IMR-90 (cell line): ENCODE measurements around the gene ZC2HC1B. TPM values are rescaled to one million over a fixed set of nuclear protein-coding genes. Genes with fewer than 3 reads are reported as not detected.

ENCODE experiments used
- ATAC-seq: fragments of 200-7000 bp; cut with Tn5 transposase; 2 replicates; pipeline ENCODE4 v1.9.1; 2020; ENCODE audit warnings: low read depth, mild to moderate bottlenecking, moderate library complexity
- BruUV-seq: library from RNA; stranded (reverse); fragments of 400-500 nt; replicated peaks from 2 replicates; lab custom pipeline; 2021; lab: Mats Ljungman, UMichigan
- CTCF ChIA-PET: fragments of 300-600 bp; formaldehyde crosslinking; extraction: SDS; loops from one replicate; lab custom pipeline; 2021; ENCODE audit warnings: antibody characterized with exemption; lab: Yijun Ruan, JAX
- POLR2A ChIA-PET: fragments of 300-600 bp; sonication (Branson Sonifier 250); formaldehyde crosslinking; loops from one replicate; lab custom pipeline; 2022; ENCODE audit warnings: antibody characterized with exemption; ENCODE audit not compliant: unreplicated experiment; lab: Charles Lee
- DNase-seq: peaks from one replicate; pipeline ENCODE4 v3.0.0; 2013
- H2AFZ ChIP-seq: replicated peaks from 2 replicates; pipeline ENCODE3; 2013; ENCODE audit warnings: low read length, mild to moderate bottlenecking; ENCODE audit not compliant: poor library complexity
- H2AK5ac ChIP-seq: 2 replicates; pipeline ENCODE4 v1.6.1; 2013; ENCODE audit warnings: low read depth, low read length, inconsistent platforms
- H2AK9ac ChIP-seq: replicated peaks from 2 replicates; pipeline ENCODE3; 2013; ENCODE audit warnings: mild to moderate bottlenecking, low read depth, low read length, moderate library complexity; ENCODE audit not compliant: poor library complexity
- H2BK120ac ChIP-seq: 2 replicates; pipeline ENCODE4 v1.6.1; 2013; ENCODE audit warnings: low read depth, low read length, inconsistent platforms
- H2BK15ac ChIP-seq: 3 replicates; pipeline ENCODE4 v1.6.1; 2013; ENCODE audit warnings: low read depth, low read length, inconsistent platforms
- H2BK20ac ChIP-seq: 2 replicates; pipeline ENCODE4 v1.6.1; 2013; ENCODE audit warnings: low read depth, mild to moderate bottlenecking, inconsistent platforms, low read length, moderate library complexity
- H2BK5ac ChIP-seq: 2 replicates; pipeline ENCODE4 v1.6.1; 2013; ENCODE audit warnings: mild to moderate bottlenecking, low read depth, low read length, inconsistent platforms; ENCODE audit not compliant: poor library complexity, severe bottlenecking
- H3K14ac ChIP-seq: replicated peaks from 2 replicates; pipeline ENCODE4 v1.6.1; 2013; ENCODE audit warnings: low read depth, low read length, inconsistent platforms
- H3K18ac ChIP-seq: 2 replicates; pipeline ENCODE4 v1.6.1; 2013; ENCODE audit warnings: low read depth, low read length, control low read depth
- H3K23ac ChIP-seq: 2 replicates; pipeline ENCODE4 v1.6.1; 2013; ENCODE audit warnings: low read depth, low read length, inconsistent platforms
- H3K27ac ChIP-seq: 2 replicates; pipeline ENCODE4 v1.5.1; 2013; ENCODE audit warnings: mild to moderate bottlenecking, control low read depth, low read length; ENCODE audit not compliant: insufficient read depth
- H3K27me3 ChIP-seq: 2 replicates; pipeline ENCODE4 v1.6.1; 2013; ENCODE audit warnings: low read length; ENCODE audit not compliant: control insufficient read depth, insufficient read depth
- H3K36me3 ChIP-seq: 2 replicates; pipeline ENCODE4 v1.6.1; 2013; ENCODE audit warnings: low read length, mixed read lengths; ENCODE audit not compliant: control insufficient read depth, insufficient read depth
- H3K4ac ChIP-seq: 2 replicates; pipeline ENCODE4 v1.6.1; 2013; ENCODE audit warnings: low read depth, low read length, inconsistent platforms
- H3K4me1 ChIP-seq: 2 replicates; pipeline ENCODE4 v1.6.1; 2013; ENCODE audit warnings: low read length, mixed read lengths; ENCODE audit not compliant: control insufficient read depth, insufficient read depth
- H3K4me2 ChIP-seq: 2 replicates; pipeline ENCODE4 v1.6.1; 2013; ENCODE audit warnings: low read depth, mild to moderate bottlenecking, control low read depth, low read length, moderate library complexity
- H3K4me3 ChIP-seq: 2 replicates; pipeline ENCODE4 v1.5.1; 2013; ENCODE audit warnings: low read depth, mild to moderate bottlenecking, control low read depth, low read length, moderate library complexity; ENCODE audit not compliant: insufficient read depth
- H3K56ac ChIP-seq: 2 replicates; pipeline ENCODE4 v1.6.1; 2013; ENCODE audit warnings: low read length, inconsistent platforms; ENCODE audit not compliant: insufficient read depth; ENCODE audit errors: extremely low read depth
- H3K79me1 ChIP-seq, 2 experiments: 2 replicates each; pipeline ENCODE4 v1.6.1; 2013; ENCODE audit warnings: low read length in 2 of 2, inconsistent platforms in 1 of 2, low read depth in 1 of 2
- H3K9ac ChIP-seq: 2 replicates; pipeline ENCODE4 v1.6.1; 2013; ENCODE audit warnings: low read depth, low read length, control low read depth
- H3K9me1 ChIP-seq: 2 replicates; pipeline ENCODE4 v1.6.1; 2013; ENCODE audit warnings: low read length, inconsistent platforms; ENCODE audit not compliant: insufficient read depth
- H3K9me3 ChIP-seq: 2 replicates; pipeline ENCODE4 v1.6.1; 2013; ENCODE audit warnings: low read length; ENCODE audit not compliant: control insufficient read depth, insufficient read depth
- H4K20me1 ChIP-seq: 2 replicates; pipeline ENCODE4 v1.6.1; 2013; ENCODE audit warnings: low read length, inconsistent platforms; ENCODE audit not compliant: insufficient read depth
- H4K5ac ChIP-seq: 2 replicates; pipeline ENCODE4 v1.6.1; 2013; ENCODE audit warnings: mild to moderate bottlenecking, low read depth, low read length, control low read depth
- H4K8ac ChIP-seq, 2 experiments: 2 replicates each; pipeline ENCODE4 v1.6.1; 2013; ENCODE audit warnings: low read depth in 2 of 2, low read length in 2 of 2, control low read depth in 1 of 2, inconsistent platforms in 1 of 2
- H4K91ac ChIP-seq: 2 replicates; pipeline ENCODE4 v1.6.1; 2013; ENCODE audit warnings: low read depth, low read length, inconsistent platforms; ENCODE audit not compliant: insufficient read depth
- BHLHE40 ChIP-seq: fragments of 150-350 bp; IDR thresholded peaks from 2 replicates; pipeline ENCODE4 v1.6.1; 2016; ENCODE audit warnings: mild to moderate bottlenecking, low read depth, low read length
- CEBPB ChIP-seq: IDR thresholded peaks from 2 replicates; pipeline ENCODE4 v1.6.1; 2012; ENCODE audit warnings: low read depth, low read length, improper control_type of control experiment
- CHD1 ChIP-seq: IDR thresholded peaks from 2 replicates; pipeline ENCODE4 v1.6.1; 2012; ENCODE audit warnings: low read depth, low read length, improper control_type of control experiment
- CTCF ChIP-seq: conservative IDR thresholded peaks from 2 replicates; pipeline ENCODE4 v1.5.1; 2012; ENCODE audit warnings: mild to moderate bottlenecking, low read depth, low read length, improper control_type of control experiment
- FOS ChIP-seq: fragments of 150-350 bp; IDR thresholded peaks from 2 replicates; pipeline ENCODE4 v1.6.1; 2016; ENCODE audit warnings: low read depth, low read length
- MAFK ChIP-seq: IDR thresholded peaks from 2 replicates; pipeline ENCODE4 v1.6.1; 2012; ENCODE audit warnings: low read depth, low read length, improper control_type of control experiment
- POLR2A ChIP-seq: IDR thresholded peaks from 2 replicates; pipeline ENCODE4 v1.6.1; 2012; ENCODE audit warnings: mild to moderate bottlenecking, low read depth, low read length
- RAD21 ChIP-seq: IDR thresholded peaks from 2 replicates; pipeline ENCODE4 v1.6.1; 2012; ENCODE audit warnings: low read length, improper control_type of control experiment
- RCOR1 ChIP-seq: IDR thresholded peaks from 2 replicates; pipeline ENCODE4 v1.6.1; 2012; ENCODE audit warnings: mild to moderate bottlenecking, low read length, improper control_type of control experiment; ENCODE audit not compliant: insufficient replicate concordance
- RFX5 ChIP-seq: IDR thresholded peaks from 2 replicates; pipeline ENCODE4 v1.8.0; 2012; ENCODE audit warnings: low read depth, mild to moderate bottlenecking, low read length, moderate library complexity
- SMC3 ChIP-seq: fragments of 150-350 bp; IDR thresholded peaks from 2 replicates; pipeline ENCODE4 v1.6.1; 2016; ENCODE audit warnings: low read depth, mild to moderate bottlenecking, antibody characterized with exemption, low read length, moderate library complexity
- WGBS, 2 experiments: methylation state at CpG; one replicate each; pipeline versions ENCODE4 v1.1.5 to v1.1.7; 2013; ENCODE audit warnings: missing lambda C conversion rate in 2 of 2; ENCODE audit not compliant: insufficient read length in 1 of 2; ENCODE audit errors: extremely low coverage in 2 of 2; 5-methylcytosine and 5-hydroxymethylcytosine counted together
- dilution Hi-C: fragments of 300-500 bp; cut with HindIII; formaldehyde crosslinking; loops from one replicate; pipeline ENCODE4 v1.14.3; 2018; ENCODE audit warnings: low sequenced_read_pairs; ENCODE audit not compliant: unreplicated experiment
- in situ Hi-C: fragments of 300-500 bp; cut with MboI; formaldehyde crosslinking; loops from 3 replicates; pipeline ENCODE4 v1.14.3; 2019; ENCODE audit warnings: low sequenced_read_pairs, inconsistent platforms, mixed read lengths
- intact Hi-C: fragments of 100-400 bp; cut with micrococcal nuclease; formaldehyde crosslinking; loops from 2 replicates; pipeline ENCODE4 v1.10.0; 2022
- polyA plus RNA-seq, 3 experiments: library from polyadenylated mRNA; depleted of rRNA; stranded (reverse); fragments of >200 nt; gene quantifications; 2 replicates each; pipeline ENCODE4 v1.2.3, GENCODE V29; 2012; ENCODE audit warnings: low replicate concordance in 1 of 3
- total RNA-seq: library from RNA; depleted of rRNA; stranded (reverse); fragments of >200 nt; gene quantifications from 2 replicates; pipeline ENCODE4 v1.2.3, GENCODE V29; 2012
- TF ChIP-seq, protein P1 (sequence below): fragments of 150-350 bp; IDR thresholded peaks from 2 replicates; pipeline ENCODE4 v1.6.1; 2017; ENCODE audit warnings: mild to moderate bottlenecking, antibody characterized with exemption, low read length, low read depth

Gene ZC2HC1B
- total and polyA plus RNA-seq, 2 of the 4 experiments (the other 2 are of a cell fraction), result not detected

- Histone ChIP-seq H4K20me1 (no peaks in the 10 kb centered on the region), H2AFZ (no peak overlapping the region), H3K27me3 (peaks cover 4% of the 10 kb centered on the region), H4K91ac (no peak overlapping the region), H3K9me3 (no peaks in the 10 kb centered on the region), H2BK120ac (no peak overlapping the region), H3K9ac (no peak overlapping the region), H3K18ac (no peak overlapping the region), H3K79me1 (no peaks in the 10 kb centered on the region), H3K56ac (no peak overlapping the region), H2AK5ac (no peak overlapping the region), H3K36me3 (peaks cover 2% of the 10 kb centered on the region; the same call in 1 of the 2 replicates), H2BK20ac (no peak overlapping the region), H4K8ac (no peak overlapping the region), H3K4me2 (no peak overlapping the region), H3K4me3 (no peak overlapping the region), H2BK15ac (no peak overlapping the region), H3K9me1 (no peaks in the 10 kb centered on the region), H4K5ac (no peak overlapping the region), H3K27ac (no peak overlapping the region), H3K14ac (no peak overlapping the region), H2AK9ac (no peak overlapping the region), H3K4me1 (no peaks in the 10 kb centered on the region), H3K23ac (no peak overlapping the region), H2BK5ac (no peak overlapping the region), H3K4ac (no peak overlapping the region)
- intact Hi-C loops (no loop called here), in situ Hi-C loops (no loop called here), dilution Hi-C loops (no loop called here)
- POLR2A ChIA-PET, result no interaction called here
- BruUV-seq, result no TSS peak
- TF ChIP-seq RFX5 (no peak), FOS (no peak), SMC3 (no peak), CTCF (no peak), RCOR1 (no peak), CEBPB (no peak), POLR2A (no peak), CHD1 (no peak), RAD21 (no peak), BHLHE40 (no peak), MAFK (no peak)
- TF ChIP-seq, protein P1, sequence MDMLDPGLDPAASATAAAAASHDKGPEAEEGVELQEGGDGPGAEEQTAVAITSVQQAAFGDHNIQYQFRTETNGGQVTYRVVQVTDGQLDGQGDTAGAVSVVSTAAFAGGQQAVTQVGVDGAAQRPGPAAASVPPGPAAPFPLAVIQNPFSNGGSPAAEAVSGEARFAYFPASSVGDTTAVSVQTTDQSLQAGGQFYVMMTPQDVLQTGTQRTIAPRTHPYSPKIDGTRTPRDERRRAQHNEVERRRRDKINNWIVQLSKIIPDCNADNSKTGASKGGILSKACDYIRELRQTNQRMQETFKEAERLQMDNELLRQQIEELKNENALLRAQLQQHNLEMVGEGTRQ, result no peak
- no CpG with 5 or more reads among the region's 1 CpG for WGBS, 2 experiments
- CTCF ChIA-PET, result no interaction called here
- no peak for DNase-seq
- no peak for ATAC-seq
Measured at GRCh38 chr6:143937668-143937970, 73.3 kb downstream of the ZC2HC1B start.
